Neutrophil (primary cell): Measurements from ENCODE around the gene GRM3.

Source experiments
- H3K27ac ChIP-seq: fragments of 200-600 bp; sonication (generic); 2 replicates; pipeline ENCODE4 v1.5.1; 2016; ENCODE audit warnings: mild to moderate bottlenecking, moderate library complexity
- H3K27me3 ChIP-seq: fragments of 200-600 bp; sonication (generic); 2 replicates; pipeline ENCODE4 v1.6.0; 2016; ENCODE audit warnings: mild to moderate bottlenecking
- H3K36me3 ChIP-seq: fragments of 200-600 bp; sonication (generic); 2 replicates; pipeline ENCODE4 v1.5.1; 2017
- H3K4me1 ChIP-seq, 2 experiments: fragments of 200-600 bp in 1 of 2; sonication (generic) in 1 of 2; 1 replicate in 1 of 2; 2 replicates in 1 of 2; pipeline versions ENCODE4 v1.5.1 to v1.6.1; 2013 to 2016; ENCODE audit warnings: low read depth in 1 of 2, low read length in 1 of 2, mild to moderate bottlenecking in 1 of 2, moderate library complexity in 1 of 2; ENCODE audit not compliant: control insufficient read depth in 1 of 2, insufficient read depth in 1 of 2
- H3K4me3 ChIP-seq, 2 experiments: fragments of 200-600 bp in 1 of 2; sonication (generic) in 1 of 2; 1 replicate in 1 of 2; 2 replicates in 1 of 2; pipeline ENCODE4 v1.5.1; 2013 to 2016; ENCODE audit warnings: low read depth in 1 of 2, low read length in 1 of 2, mild to moderate bottlenecking in 1 of 2, moderate library complexity in 1 of 2
- H3K9me3 ChIP-seq: fragments of 200-600 bp; sonication (generic); 2 replicates; pipeline ENCODE4 v1.5.1; 2016
- TF ChIP-seq, protein P1 (sequence below): fragments of 200-600 bp; sonication (generic); IDR thresholded peaks from 2 replicates; pipeline ENCODE4 v1.5.1; 2016; ENCODE audit warnings: antibody characterized with exemption

GRM3 gene

DNA sequence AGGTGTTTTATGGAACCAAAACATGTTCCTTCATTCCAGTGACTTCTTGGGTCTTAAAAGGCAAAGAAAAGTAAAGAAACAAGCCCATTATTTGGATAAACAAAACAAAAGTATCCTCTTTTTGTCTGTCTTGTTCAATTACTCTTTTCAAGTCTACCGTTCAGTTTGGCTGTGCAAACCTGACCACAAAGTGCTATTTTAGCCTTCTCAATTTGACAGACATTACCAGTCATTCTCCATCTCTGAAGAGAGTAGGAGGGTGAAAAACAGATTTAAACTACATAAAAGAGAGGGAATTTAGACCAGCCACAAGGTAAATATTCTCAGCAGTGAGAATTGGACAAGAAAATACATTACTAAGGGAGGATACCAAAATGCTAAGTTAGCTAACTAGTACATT, 145.2 kb downstream of the GRM3 start:
- TF ChIP-seq, protein P1, sequence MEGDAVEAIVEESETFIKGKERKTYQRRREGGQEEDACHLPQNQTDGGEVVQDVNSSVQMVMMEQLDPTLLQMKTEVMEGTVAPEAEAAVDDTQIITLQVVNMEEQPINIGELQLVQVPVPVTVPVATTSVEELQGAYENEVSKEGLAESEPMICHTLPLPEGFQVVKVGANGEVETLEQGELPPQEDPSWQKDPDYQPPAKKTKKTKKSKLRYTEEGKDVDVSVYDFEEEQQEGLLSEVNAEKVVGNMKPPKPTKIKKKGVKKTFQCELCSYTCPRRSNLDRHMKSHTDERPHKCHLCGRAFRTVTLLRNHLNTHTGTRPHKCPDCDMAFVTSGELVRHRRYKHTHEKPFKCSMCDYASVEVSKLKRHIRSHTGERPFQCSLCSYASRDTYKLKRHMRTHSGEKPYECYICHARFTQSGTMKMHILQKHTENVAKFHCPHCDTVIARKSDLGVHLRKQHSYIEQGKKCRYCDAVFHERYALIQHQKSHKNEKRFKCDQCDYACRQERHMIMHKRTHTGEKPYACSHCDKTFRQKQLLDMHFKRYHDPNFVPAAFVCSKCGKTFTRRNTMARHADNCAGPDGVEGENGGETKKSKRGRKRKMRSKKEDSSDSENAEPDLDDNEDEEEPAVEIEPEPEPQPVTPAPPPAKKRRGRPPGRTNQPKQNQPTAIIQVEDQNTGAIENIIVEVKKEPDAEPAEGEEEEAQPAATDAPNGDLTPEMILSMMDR = no peak
- no peaks in the 10 kb centered on the region for H3K4me1 ChIP-seq
- no peaks in the 10 kb centered on the region for H3K9me3 ChIP-seq
- no peaks in the 10 kb centered on the region for H3K36me3 ChIP-seq
- H3K4me3 ChIP-seq = no peak overlapping the region
- H3K27me3 ChIP-seq = no peaks in the 10 kb centered on the region
- H3K27ac ChIP-seq = no peak overlapping the region

DNA sequence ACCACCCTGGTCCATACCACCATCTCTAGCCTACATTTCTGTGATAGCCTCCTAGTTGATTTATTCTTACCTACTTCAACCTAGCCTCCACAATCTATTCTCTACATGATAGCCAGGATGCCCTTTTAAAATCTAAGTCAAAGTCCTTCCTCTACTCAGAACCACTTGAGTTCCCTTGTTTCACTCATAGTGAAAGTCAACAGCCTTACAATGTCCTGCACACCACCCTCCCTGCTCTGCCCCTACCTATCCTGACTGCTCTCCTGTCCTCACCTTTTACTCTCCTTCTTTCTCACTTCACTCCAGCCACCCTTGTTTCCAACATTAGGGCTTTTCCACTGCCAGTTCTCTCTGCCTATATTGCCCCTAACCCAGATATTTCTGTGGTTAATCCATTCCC, 146.7 kb downstream of the GRM3 start:
- Histone ChIP-seq H3K36me3 (no peaks in the 10 kb centered on the region), H3K27me3 (no peaks in the 10 kb centered on the region), H3K27ac (no peak overlapping the region), H3K4me1 (no peaks in the 10 kb centered on the region), H3K4me3 (no peak overlapping the region), H3K9me3 (no peaks in the 10 kb centered on the region)
- TF ChIP-seq, protein P1 = no peak

DNA sequence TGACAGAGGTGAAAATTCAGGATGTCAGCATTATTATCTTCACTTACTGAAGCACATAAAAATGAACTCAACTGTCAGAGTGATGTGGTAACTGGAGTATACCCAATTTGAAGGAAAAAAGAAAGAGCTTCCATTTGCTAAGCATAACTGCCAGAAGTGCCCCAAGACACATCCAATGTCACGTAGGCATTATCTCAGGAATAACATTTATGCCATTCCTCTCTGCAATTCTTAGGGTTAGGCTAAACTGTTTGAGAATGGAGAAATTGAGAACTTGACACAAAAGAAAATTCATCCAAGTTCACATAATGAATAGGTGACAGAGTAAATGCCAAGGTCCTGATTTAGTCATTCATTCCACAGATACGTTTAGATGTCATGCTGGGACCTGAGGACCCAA, 148.6 kb downstream of the GRM3 start:
- Histone ChIP-seq H3K27ac (no peak overlapping the region), H3K36me3 (no peaks in the 10 kb centered on the region), H3K4me3 (no peak overlapping the region), H3K9me3 (no peaks in the 10 kb centered on the region), H3K4me1 (no peaks in the 10 kb centered on the region), H3K27me3 (no peaks in the 10 kb centered on the region)
- TF ChIP-seq, protein P1 = no peak

DNA sequence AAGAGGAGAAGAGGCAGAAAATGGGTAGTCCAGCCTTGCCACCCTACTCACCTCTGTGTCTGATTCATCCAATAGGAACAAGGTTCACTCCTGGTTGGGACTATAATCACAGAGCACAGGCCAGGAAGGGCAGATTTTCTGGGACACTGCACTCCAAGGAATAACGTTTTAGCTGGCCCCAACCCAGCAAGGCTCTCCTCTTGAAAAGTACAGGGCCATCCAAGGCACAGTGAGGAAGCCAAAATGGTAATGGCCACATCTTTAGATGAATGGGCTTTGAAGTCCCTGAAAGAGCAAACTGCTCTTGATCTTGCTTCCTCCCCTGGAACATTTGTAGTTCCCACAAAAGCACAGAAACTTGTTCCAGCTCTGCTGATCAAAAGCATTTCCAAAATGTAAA, 149.4 kb downstream of the GRM3 start:
- no peaks in the 10 kb centered on the region for H3K4me1 ChIP-seq
- H3K4me3 ChIP-seq = no peak overlapping the region
- no peak overlapping the region for H3K27ac ChIP-seq
- H3K36me3 ChIP-seq = no peaks in the 10 kb centered on the region
- no peaks in the 10 kb centered on the region for H3K9me3 ChIP-seq
- H3K27me3 ChIP-seq = no peaks in the 10 kb centered on the region
- TF ChIP-seq, protein P1 = no peak

DNA sequence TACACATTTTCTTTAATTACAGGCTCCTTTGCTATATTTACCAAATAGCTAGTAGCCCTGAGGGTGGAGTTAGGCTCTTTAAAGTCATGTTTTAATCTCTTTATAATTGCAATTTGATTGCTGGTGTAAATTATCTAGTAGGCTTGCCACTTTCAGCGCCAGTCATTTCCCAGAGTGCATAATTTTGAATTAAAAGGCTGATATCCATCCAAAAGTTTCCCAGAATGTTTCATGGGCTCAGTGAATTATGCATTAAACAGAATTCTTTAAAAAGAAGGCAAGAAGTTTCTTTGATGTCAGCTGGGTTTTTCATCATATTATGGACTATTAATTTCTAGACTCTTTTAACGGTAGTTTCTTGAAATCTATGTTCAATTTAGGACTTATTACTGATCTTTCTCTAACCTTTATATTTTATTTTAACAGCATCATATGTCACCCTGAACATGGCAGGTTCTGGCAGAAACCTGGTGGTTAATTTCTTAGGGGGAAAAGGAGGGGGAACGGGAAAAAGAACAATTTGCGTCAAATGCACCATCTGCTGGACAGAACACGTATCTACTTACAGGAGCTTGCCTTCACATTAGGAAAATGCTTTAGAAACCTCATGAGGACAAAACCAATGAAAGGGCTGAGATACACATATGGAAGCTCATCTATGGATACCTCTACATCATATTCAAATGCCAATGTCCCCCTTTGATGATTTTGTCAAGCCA, 171.1 kb downstream of the GRM3 start:
- Histone ChIP-seq H3K9me3 (no peaks in the 10 kb centered on the region), H3K4me1 (no peaks in the 10 kb centered on the region), H3K27me3 (peaks cover 14% of the 10 kb centered on the region), H3K4me3 (no peak overlapping the region), H3K36me3 (no peaks in the 10 kb centered on the region), H3K27ac (no peak overlapping the region)
- TF ChIP-seq, protein P1 = no peak

DNA sequence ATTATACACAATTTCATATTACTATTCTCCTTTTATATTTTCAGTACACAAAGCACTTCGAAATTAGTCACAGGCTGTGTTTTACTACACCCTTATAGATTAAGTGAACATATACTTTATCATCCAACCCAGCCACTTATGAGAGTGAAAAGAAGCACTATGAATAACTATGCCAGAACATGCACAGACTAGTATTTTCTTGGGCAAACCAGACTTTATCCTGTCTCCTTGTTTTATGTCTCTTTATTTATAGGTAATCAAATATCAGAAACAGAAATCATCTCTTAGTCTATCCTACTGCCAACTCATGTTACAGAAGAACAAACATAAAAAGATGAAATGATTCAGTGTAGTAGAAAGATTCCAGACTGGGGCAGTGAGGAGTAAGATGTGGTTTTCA, 171.8 kb downstream of the GRM3 start:
- Histone ChIP-seq H3K4me1 (no peaks in the 10 kb centered on the region), H3K27ac (no peak overlapping the region), H3K4me3 (no peak overlapping the region), H3K36me3 (no peaks in the 10 kb centered on the region), H3K27me3 (peaks cover 14% of the 10 kb centered on the region), H3K9me3 (no peaks in the 10 kb centered on the region)
- TF ChIP-seq, protein P1 = no peak
